Measurements from ENCODE around the gene PITPNC1. TPM values are rescaled to one million over a fixed set of nuclear protein-coding genes. Genes with fewer than 3 reads are reported as not detected.
A peak's percentile ranks its signal among the peaks of the same experiment; 100 is the strongest.
"Not testable (repeated sequence)": the region's sequence is repeated elsewhere in the genome, so short reads cannot be mapped to it uniquely, and the experiment has no call there.

Gene PITPNC1
- polyA plus RNA-seq, 4 donors, result 19.7 to 24.3 (median 23.4) TPM

DNA sequence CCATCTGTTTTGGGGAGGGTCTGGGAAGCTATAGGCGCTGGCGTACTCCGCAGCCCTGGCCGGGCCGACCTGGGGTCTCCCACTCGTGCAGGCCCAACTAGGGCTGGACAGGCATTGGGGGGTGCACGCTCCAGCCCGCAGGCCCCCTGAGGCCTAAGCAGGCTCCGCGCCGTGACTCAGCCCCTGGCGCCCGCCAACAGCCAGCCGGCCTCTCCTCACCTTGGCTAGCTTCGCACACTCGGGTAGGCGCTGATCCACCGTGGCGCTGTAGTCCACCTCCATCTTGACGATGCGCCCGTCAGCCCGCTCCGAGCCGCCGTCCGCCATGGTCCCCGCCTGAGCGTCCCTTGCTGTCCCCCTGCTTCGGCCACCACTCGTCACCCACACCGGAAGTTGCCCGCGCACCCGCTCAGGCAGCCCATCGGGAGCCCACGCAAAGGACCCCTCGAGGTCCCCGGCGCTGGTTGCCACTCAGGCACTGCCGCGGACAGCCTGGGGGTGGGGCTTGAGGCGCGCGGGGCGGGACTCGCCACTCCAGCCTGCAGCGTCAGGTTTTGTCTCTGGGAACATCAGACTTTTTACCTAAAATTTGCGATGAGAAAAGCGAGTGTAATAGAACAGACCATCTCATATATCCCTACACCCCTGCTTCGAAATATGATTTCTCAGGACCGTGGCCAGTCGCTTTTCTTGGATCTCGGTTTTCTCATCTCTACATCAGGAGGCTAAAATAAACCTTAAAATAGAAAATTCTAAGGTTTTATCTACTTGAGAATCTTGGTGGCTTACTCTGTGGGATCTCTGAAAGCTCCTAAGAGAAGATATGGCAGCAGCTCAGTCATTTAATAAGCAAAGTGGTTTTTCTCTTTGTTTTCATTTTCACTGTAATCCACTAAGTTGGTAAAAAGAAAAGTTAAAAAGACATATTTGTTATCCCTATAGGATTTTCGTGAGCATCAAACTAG, 10.6 kb upstream of the PITPNC1 start, which contains the start of gene PSMD12:
Gene PSMD12 (minus strand): TSS at position 385 of the 965 bp plus-strand sequence. CDS start 58 bp downstream, at position 327.
- peak; percentile 84 to 89 (median 86) for DNase-seq (ENCODE audit: low read depth in 4 of 4, low spot score in 3 of 4)

DNA sequence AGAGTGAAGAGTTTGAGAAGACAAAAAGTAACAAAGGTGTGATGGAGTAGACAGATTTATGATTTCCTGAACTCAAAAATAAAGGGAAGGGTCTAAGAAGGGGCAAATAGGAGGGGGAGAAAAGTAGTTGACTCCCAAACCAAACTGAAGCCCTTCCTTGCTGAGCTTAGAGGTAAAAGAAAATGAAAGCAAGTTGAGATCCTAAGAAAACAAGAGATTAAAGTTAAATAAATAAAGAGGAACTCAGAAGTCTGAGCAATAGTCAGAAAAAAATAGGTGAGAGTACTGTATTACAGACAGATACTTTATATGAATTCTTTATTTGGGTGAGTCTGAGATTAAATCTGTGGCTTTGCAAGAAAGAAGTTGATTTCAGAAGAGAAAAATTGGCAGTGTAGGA, 7.4 kb upstream of the PITPNC1 start:
- no peak for DNase-seq (ENCODE audit: low read depth in 4 of 4, low spot score in 3 of 4)

DNA sequence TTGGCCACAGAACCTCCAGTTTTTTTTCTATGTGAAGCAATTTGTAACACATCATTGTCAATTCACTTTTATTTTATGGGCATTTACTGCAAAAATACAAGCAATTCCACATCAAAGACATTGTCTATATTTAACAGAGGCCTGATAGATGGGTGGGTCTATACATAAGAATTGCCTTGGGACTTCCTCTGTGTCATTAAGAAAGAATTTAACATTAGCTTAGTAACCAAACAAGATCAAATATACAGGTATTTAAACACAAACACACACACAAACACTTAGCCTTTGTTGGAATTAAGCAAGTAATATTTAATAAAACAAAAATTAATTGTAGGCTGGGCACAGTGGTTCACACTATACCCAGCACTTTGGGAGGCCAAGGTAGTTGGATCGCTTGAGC, 4.3 kb upstream of the PITPNC1 start:
- no peak for DNase-seq (ENCODE audit: low read depth in 4 of 4, low spot score in 3 of 4)

DNA sequence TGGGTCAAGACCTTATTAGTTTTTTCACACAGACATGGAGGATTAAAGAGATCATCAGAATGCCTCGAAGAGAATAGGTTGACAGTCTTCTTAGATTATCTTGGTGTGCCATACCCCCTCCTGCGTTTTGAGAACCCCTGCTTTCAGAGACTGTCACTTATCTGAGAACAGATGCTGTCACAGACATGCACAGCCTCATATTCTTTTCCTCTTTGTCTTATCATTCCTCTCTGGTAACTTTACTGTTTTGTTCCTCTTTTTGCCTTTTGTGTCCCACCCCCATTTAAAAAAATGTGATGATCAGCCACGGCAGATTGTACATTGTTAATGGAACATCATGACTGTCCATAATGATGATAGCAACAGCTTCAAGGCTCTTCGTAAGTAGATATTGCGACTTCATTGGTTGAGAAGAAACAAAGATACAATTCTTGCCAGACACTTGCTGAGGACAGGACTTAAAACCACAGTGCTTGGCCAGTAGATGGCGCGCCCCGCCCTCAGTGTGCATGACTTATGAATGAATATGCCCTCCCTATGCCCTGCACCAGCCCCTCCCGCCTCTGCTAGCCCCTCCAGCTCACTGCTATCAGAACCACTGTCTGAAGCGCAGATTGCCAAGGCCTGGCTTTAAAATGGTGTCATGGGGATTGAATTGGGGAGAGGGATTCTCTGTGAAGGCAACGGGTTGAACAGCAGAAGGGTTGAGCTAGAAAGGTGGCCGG, 2.6 kb upstream of the PITPNC1 start:
- DNase-seq (ENCODE audit: low read depth in 4 of 4, low spot score in 3 of 4), result peak in 2 of 4 donors; percentile 64 to 68

DNA sequence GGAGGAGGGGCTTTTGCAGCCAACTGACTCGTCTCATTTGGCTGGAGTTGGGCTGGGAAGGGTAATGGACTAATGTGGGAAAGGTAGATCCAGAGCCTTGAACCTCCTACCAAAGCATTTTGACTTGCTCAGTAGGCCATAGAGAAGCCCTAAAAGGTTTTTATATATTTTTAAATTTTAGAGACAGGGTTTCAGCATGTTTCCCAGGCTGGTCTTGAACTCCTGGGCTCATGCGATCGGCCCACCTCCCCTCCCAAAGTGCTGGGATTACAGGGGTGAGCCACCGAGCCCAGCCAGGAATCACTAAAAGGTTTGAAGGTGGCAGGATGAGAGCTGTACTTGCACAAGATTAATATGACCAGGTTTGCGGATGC, 2.0 kb upstream of the PITPNC1 start:
- DNase-seq (ENCODE audit: low read depth in 4 of 4, low spot score in 3 of 4), result no peak

DNA sequence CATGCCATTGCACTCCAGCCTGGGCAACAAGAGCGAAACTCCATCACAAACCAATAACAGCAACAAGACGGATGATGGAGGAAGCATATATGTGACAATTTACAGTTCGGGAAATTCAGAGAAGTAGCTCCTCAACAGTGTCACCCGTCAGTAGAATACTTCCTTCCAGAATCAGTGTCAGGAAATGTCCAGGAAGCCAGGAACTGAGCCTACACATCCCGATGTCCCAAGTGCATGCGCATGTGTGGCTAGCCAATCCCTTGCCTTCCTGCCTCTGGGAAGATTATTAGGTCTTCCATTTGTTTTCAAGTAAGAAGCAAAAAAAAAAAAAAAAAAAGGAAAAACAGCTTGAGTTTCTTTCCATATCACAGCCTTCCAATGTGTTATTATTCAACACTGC, 1.4 kb upstream of the PITPNC1 start:
- no peak for DNase-seq (ENCODE audit: low read depth in 4 of 4, low spot score in 3 of 4)

DNA sequence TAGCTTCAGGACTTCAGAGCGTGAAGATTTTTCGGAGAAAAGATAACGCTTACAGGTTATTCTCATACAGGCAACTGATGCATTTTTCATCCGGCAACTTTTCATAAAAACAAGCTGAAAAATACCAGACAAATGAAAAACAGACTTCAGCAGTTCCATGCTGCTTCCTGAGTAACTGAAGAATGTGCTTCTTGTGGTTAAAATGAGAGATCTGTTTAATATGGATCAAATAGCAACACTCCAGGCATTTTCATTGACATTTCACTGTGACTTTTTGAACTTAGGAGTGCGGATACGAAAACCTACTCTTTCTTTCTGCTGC, 705 bp upstream of the PITPNC1 start:
- no peak for DNase-seq (ENCODE audit: low read depth in 4 of 4, low spot score in 3 of 4)

DNA sequence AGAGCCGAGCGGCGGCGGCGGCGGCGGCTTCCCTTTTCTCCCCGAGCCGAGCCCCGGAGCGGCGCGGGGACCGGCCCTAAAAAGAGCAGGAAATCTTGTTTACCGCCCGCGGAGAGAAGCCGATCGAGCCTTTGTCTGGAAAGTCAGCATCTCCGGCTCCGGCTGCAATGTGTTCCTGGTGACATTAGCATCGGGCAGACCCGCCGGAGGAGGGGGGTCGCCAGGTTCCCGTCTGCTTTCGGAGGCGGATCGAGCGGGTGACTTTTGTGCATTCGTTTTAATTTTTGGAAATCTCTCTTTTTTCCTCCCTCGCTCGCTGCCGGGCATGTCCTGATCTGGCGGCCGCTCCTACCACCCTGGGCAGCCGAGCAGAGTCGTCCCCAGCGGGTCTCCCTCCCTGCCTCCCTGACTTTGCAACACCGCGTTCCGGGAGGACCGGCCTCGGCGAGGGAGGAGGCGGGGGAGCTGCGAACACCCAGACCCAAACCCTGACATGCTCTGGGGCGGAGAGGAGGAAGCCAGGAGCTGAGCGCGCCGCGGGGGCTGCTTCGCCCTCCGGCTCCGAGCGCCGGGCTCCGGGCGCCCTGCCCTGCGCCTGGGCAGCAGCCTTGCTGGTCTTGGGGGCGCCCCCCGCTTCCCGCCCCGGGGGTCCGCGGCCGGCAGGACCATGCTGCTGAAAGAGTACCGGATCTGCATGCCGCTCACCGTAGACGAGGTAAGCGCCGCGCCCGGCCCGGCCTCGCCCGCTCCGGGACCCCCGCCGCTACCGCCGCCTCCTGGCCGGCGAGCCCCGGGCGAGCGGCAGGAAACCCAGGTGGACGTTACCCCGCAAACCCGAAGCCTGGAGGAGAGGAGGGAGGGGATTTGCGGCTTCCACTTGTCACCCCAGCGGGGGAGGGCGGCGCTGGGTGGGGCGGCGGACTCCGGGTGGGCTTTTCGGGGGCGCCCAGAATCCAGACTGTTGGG, 690 bp downstream of the PITPNC1 start:
- peak in 1 of 4 donors; percentile 45 for DNase-seq (ENCODE audit: low read depth in 4 of 4, low spot score in 3 of 4)

DNA sequence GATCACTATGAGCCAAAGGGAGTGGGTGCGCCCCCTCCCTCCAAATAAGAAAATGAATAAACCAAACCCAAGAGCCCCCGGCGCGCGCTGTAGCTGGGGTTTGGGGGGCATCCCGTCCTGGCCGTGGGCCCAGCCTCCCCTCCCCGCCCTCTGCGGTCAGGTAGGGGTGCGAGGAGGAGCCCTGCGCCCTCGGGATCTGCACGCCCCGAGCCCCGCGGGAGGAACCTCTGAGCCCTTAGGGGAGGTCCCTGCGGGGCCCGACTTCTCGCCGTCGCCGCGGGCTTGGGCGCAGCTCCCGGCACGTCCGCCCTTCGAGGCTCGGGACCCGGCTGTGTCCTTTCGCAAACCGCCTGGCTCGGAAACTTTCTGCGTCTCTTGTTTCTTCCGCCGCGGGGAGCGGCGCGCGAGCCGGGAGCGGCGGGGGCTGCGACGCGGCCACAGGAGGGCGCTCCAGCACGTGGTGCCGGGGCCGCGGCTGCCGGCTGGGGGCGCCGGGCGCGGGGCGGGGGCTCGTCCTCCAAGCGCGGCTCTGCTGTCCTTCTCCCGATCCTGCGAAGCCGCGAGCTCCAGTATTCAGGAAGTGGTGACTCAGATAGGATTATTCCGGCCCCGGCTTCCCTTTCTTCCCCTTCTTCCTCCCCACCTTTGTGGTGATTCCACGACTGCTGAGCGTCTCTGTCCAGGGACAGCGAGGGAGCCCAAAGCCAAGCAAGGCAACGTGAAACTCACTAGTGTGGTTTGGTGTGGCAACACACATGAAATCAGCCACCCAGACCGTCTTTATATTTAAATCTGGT, 1.6 kb downstream of the PITPNC1 start:
- DNase-seq (ENCODE audit: low read depth in 4 of 4, low spot score in 3 of 4), result peak in 2 of 4 donors; percentile 61 to 62

DNA sequence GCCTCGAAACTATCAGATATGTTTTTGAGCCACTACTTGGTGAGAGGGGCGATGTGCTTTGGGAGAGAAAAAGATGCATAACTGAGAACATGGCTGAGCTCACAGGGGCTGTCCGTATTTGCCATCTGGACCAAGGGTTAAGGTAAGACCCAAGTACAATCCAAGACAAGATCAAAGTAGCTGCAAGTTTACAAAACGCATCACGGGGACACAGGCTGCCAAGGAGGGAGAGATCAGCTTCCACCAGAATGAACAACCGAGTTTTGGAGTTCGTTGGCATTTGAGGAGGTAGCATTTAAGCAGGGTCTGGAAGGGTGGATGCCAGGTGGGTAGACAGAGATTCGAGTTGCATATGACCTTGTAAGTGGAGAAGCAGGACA, 2.2 kb downstream of the PITPNC1 start:
- peak in 1 of 4 donors; percentile 20 for DNase-seq (ENCODE audit: low read depth in 4 of 4, low spot score in 3 of 4)

DNA sequence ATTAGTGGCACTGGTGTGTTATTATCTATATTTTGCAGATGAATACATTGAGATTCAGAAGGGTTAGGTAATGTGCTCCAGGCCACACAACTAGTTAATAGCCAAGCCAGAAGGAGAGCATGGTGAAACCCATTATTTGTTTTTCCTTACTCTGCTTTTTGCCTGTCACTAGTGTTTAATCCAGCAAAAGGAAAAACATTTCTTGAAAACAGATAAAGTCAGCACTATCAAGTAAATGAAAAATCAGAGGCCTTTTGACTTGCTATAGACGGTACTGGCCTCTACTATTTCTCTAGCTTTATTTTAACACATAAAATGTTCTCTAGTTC, 4.8 kb downstream of the PITPNC1 start:
- no peak for DNase-seq (ENCODE audit: low read depth in 4 of 4, low spot score in 3 of 4)

DNA sequence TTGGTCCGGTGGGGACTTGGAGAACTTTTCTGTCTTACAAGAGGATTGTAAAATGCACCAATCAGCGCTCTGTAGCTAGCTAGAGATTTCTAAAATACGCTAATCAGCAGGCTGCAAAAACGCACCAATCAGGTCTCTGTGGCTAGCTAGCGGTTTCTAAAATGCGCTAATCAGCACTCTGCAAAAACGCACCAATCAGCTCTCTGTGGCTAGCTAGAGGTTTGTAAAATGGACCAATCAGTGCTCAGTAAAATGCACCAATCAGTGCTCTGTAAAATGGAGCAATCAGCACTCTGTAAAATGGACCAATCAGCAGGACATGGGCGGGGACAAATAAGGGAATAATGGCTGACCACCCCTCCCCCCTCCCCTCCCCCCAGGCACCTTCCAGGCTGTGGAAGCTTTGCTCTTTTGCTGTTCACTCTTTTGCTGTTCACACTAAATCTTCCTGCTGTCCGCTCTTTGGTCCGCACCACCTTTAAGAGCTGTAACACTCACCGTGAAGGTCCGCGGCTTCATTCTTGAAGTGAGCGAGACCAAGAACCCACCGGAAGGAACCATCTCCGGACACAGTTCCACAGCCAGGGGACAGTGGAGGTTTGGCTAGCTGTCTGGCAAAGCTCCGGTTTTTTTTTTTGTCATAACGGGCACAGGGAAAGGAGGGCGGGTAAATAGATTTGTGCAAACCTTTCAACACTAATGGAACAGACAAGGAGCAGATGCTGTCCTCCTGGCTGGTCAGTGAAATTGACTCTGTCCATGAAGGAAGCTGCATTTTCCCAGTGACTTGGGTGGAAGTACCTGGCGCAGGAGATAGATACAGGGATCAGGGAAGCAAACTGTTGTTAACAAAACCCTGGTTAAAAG, 8.3 kb downstream of the PITPNC1 start:
- no peak for DNase-seq (ENCODE audit: low read depth in 4 of 4, low spot score in 3 of 4)

DNA sequence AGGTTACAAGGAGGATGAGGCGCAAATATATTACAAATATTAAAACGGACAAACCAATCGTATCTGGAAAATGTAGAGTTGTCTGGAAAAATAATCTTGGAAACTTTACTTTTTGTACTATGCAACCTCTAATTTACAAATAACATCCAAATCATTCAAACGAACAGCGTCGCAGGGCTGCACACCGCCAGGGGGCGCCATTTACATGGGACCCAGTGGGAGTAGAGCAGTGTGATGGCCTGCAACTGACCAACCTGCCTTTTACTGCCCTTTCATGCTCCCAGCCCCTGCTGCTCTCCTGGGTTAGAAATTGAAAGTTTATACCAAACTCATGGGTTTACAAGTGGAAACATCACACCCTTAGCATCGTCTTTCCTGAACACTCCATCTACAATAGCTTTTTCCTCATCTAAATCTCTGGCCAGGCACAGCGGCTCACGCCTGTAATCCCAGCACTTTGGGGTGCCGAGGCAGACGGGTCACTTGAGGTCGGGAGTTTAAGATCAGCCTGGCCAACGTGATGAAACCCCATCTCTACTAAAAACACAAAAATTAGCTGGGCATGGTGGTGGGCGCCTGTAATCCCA, 10.0 kb downstream of the PITPNC1 start:
- DNase-seq (ENCODE audit: low read depth in 4 of 4, low spot score in 3 of 4), result no peak

DNA sequence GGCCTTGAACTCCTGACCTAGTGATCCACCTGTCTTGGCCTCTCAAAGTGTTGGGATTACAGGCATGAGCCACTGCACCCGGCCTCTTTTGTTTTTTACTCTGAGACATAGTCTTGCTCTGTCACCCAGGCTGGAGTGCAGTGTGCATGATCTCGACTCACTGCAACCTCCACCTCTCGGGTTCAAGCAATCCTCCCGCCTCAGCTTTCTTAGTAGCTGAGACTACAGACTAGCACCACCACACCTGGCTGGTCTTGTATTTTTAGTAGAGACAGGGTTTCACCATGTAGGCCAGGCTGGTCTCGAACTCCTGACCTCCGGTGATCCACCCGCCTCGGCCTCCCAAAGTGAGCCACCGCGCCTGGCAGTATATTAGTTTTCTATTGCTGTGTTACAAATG, 11.5 kb downstream of the PITPNC1 start:
- DNase-seq (ENCODE audit: low read depth in 4 of 4, low spot score in 3 of 4), result not testable (repeated sequence)

DNA sequence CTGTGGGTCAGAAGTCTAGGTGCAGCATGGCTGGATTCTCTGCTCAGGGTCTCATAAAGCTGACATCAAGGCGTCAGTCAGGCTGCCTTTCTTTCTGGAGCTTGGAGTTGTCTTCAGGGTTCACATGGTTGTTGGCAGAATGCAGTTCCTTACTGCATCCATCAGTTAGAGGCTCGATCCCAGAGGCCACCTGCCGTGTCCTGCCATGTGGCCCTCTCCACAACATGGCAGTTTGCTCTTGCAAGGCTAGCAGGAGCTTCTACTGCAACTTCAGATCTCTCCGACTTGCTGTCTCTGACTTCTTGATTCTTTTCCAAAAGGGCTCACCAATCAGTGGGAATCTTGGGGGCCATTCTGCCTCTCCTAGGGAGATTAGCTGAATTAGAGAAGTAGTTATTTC, 11.9 kb downstream of the PITPNC1 start:
- no peak for DNase-seq (ENCODE audit: low read depth in 4 of 4, low spot score in 3 of 4)

DNA sequence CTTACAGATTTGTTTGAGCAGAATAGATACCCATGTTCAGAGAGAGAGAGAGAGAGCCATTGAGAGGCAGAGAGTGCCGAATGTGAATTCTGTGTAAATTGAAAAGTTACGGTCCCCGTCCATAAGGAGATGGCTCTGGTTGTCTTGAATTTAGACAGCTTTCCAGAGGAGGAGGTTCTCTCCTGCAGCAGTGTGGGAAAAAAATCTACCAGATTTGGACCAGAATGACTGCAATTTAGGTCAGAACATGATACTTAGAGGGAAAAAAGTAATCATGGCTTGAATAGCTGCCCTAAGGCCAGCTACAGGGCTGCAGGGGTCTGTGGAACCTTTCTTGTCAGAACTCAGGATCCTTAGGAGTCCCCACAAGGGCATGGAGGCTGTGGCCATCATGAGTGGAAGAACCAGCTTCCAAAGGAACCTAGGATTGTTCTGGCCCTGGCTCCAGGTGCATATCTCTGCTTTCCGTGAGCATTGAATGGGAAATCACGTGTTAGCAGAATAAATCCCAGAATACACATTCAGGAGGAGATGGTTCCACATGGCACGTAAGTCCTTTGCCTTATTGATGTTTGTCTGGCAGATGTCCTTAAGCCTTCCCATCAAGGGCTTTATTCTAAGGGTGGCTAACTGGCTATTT, 13.0 kb downstream of the PITPNC1 start:
- no peak for DNase-seq (ENCODE audit: low read depth in 4 of 4, low spot score in 3 of 4)

DNA sequence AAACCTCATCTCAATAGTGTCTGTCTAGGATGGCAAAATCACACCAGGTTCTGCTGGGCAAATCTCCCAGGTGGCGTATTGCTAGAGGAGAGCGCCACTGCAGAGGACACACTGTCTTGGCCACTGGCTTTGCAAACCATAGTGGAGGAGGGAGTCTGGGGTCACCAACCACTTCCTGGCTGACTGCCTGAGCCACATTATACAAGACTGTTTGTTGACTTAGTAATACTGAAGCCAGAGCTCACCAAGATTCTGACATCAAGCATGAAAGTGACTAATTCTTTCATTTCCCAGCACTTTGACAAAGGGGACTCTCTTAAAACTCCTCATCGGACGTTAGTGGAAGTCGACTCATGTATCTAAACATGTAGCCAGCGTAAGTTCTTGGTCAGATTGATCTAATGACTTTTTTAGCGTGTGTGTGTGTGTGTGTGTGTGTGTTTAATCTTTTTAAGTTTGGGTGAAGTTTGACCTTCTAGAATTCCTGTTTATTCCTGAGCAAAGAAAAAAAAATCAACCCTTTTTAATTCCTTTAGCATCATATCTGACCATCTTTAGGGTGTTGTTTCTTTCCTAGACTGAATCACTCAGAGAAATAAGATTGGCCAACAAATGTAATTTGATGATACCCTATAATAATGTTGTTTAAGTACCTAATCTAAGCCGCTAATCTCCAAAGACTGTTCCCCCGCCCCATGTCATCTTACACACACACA, 13.7 kb downstream of the PITPNC1 start:
- peak in 3 of 4 donors; percentile 41 to 62 (median 42) for DNase-seq (ENCODE audit: low read depth in 4 of 4, low spot score in 3 of 4)

All from right renal pelvis (tissue), 4 donors.